Measurements from ENCODE around the gene USP22.
"Not testable (repeated sequence)": the region's sequence is repeated elsewhere in the genome, so short reads cannot be mapped to it uniquely, and the experiment has no call there.

USP22 gene

GRCh38 chr17:20989481-20989880 lies 53.3 kb downstream of the USP22 start:
- CTCF ChIA-PET: no interaction called here
- H3K4me3 Mint-ChIP-seq: no peak overlapping the region
- no peak overlapping the region for H3K27ac Mint-ChIP-seq
- no peak for DNase-seq
- no peaks in the 10 kb centered on the region for H3K9me3 Mint-ChIP-seq
- peaks cover 16% of the 10 kb centered on the region for H3K27me3 Mint-ChIP-seq
- H3K36me3 Mint-ChIP-seq: no peaks in the 10 kb centered on the region
- peaks cover 2% of the 10 kb centered on the region for H3K4me1 Mint-ChIP-seq

DNA sequence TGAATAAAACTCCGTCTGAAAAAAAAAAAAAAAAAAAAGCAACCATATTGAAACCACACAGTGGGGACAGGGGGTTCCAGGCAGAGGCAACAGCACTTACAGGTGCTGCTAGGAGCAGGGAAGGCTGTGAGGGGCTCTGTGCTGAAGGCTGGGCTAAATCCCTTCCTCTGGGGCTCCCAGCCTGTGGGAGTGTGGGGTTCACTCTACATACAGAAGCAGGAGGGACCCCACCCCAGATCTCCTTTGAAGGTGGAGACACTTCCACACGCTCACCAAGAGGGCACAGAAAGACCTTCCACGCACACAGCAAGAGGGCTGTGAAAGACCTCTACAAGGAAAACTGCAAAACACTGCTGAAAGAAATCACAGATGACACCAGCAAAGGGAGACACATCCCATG lies 53.9 kb downstream of the USP22 start:
- CTCF ChIA-PET: no interaction called here
- DNase-seq: no peak
- Mint-ChIP-seq H3K27me3 (peaks cover 16% of the 10 kb centered on the region), H3K9me3 (no peaks in the 10 kb centered on the region), H3K4me3 (no peak overlapping the region), H3K36me3 (no peaks in the 10 kb centered on the region), H3K27ac (peak overlapping the region; percentile 52), H3K4me1 (peaks cover 2% of the 10 kb centered on the region)

GRCh38 chr17:20988001-20988636 lies 54.7 kb downstream of the USP22 start:
- Mint-ChIP-seq H3K9me3 (no peaks in the 10 kb centered on the region), H3K27ac (no peak overlapping the region), H3K27me3 (peaks cover 16% of the 10 kb centered on the region), H3K4me1 (peaks cover under 1% of the 10 kb centered on the region), H3K4me3 (no peak overlapping the region), H3K36me3 (no peaks in the 10 kb centered on the region)
- CTCF ChIA-PET: no interaction called here
- DNase-seq: no peak

- DNase-seq: no peak
- Mint-ChIP-seq H3K9me3 (no peaks in the 10 kb centered on the region), H3K4me1 (no peaks in the 10 kb centered on the region), H3K36me3 (no peaks in the 10 kb centered on the region), H3K27me3 (peaks cover 16% of the 10 kb centered on the region), H3K4me3 (no peak overlapping the region), H3K27ac (no peak overlapping the region)
- CTCF ChIA-PET: no interaction called here
Measured at GRCh38 chr17:20987511-20987910, 55.3 kb downstream of the USP22 start.

GRCh38 chr17:20986767-20987510 lies 55.9 kb downstream of the USP22 start:
- H3K9me3 Mint-ChIP-seq: no peaks in the 10 kb centered on the region
- H3K4me3 Mint-ChIP-seq: no peak overlapping the region
- H3K27me3 Mint-ChIP-seq: peaks cover 16% of the 10 kb centered on the region
- H3K27ac Mint-ChIP-seq: no peak overlapping the region
- CTCF ChIA-PET: no interaction called here
- H3K36me3 Mint-ChIP-seq: no peaks in the 10 kb centered on the region
- no peaks in the 10 kb centered on the region for H3K4me1 Mint-ChIP-seq
- DNase-seq: no peak

DNA sequence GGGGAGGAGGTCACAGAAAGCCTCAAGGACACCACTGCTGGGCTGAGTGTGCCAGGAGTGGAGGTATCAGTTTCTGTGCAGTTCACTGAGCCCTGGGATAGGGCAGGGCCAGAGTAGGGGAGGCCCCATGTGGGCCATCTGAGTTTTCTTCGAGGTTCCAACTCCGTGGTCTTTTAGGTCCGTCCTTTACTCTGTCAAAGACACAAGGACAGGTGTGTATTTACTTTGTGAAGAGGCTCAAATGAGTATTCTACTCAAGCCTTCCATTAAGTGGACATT lies 59.5 kb downstream of the USP22 start:
- no peak for DNase-seq
- H3K36me3 Mint-ChIP-seq: no peaks in the 10 kb centered on the region
- H3K27ac Mint-ChIP-seq: no peak overlapping the region
- CTCF ChIA-PET: no interaction called here
- no peak overlapping the region for H3K4me3 Mint-ChIP-seq
- H3K4me1 Mint-ChIP-seq: no peaks in the 10 kb centered on the region
- no peaks in the 10 kb centered on the region for H3K9me3 Mint-ChIP-seq
- peaks cover 26% of the 10 kb centered on the region for H3K27me3 Mint-ChIP-seq

DNA sequence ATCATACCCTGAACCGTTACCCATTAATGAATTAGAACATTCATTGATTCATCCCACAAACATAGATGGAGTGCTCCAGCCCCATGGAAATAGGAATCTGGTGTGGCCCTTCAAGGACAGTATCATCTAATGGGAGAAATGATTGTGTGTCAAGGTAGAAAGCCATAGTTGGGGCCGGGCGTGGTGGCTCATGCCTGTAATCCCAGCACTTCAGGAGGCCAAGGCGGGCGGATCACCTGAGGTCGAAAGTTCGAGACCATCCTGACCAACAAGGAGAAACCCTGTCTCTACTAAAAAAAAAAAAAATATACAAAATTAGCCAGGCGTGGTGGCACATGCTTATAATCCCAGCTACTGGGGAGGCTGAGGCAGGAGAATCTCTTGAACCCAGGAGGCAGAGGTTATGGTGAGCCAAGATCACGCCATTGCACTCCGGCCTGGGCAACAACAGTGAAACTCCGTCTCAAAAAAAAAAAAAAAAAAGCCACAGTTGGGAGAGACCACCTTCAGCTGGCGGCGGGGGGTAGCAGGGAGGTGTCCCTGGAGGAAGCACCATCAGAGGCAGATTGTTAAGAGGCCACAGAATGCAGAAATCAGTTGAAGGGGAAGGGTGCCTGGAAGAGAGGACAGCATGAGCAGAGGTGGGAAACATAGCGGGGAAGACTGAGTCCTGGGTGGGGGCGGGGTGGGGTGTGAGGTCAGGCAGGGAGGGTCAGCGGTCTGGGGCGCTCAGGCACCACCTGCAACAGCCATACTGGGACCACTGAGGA lies 60.0 kb downstream of the USP22 start:
- H3K4me1 Mint-ChIP-seq: no peaks in the 10 kb centered on the region
- DNase-seq: no peak
- H3K27ac Mint-ChIP-seq: no peak overlapping the region
- no peak overlapping the region for H3K4me3 Mint-ChIP-seq
- H3K9me3 Mint-ChIP-seq: no peaks in the 10 kb centered on the region
- H3K27me3 Mint-ChIP-seq: peaks cover 22% of the 10 kb centered on the region
- CTCF ChIA-PET: no interaction called here
- H3K36me3 Mint-ChIP-seq: no peaks in the 10 kb centered on the region

DNA sequence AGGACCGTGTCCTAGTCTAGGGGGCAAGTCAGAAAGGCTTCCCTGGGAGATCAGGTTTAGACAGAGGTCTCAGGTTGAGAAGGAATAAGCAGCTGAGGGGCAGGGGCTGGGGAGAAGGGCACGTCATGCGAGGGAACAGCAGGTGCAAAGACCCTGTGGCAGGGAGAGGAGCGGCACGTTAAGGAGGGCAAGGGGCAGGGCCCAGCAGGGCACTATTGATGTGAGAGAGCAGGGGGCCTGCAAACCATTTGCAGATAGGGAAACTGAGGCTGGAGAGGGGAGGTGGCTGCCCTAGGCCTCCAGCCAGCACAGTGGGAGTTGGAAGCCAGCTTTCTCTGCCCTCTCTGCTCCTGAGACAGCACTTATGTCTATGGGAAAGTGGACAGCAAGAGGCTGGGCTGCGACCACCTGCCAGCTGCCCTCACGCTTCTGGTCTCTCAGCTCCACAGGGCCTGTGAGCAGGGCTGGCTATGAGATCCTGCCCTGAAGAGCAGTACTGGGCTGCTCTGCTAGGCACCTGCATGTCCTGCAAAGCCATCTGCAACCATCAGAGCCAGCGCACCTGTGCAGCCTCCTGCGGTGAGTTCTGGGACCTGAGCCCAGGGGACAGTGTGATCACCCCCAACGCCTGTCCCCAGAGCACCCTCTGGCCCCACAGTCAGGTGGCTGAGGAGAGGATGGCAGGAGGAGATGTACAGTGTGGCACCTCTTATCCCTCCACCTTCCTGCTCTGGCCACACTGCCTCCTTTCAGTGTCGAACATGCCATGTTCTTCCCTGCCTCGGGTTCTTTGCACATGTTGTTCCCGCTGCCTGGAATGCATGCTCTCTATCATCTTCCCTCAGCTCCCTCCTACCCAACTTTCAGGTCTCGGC lies 61.5 kb downstream of the USP22 start:
- Mint-ChIP-seq H3K27me3 (peaks cover 22% of the 10 kb centered on the region), H3K27ac (no peak overlapping the region), H3K4me1 (no peaks in the 10 kb centered on the region), H3K4me3 (no peak overlapping the region), H3K36me3 (no peaks in the 10 kb centered on the region), H3K9me3 (no peaks in the 10 kb centered on the region)
- DNase-seq: no peak
- CTCF ChIA-PET: interaction anchor here (1.2 kb wide), 2 partner anchors 12 to 36 kb away, joined by 3 read pairs; no protein-coding TSS in a partner anchor

- Mint-ChIP-seq H3K4me3 (no peak overlapping the region), H3K4me1 (no peaks in the 10 kb centered on the region), H3K36me3 (no peaks in the 10 kb centered on the region), H3K27me3 (peaks cover 30% of the 10 kb centered on the region), H3K9me3 (no peaks in the 10 kb centered on the region), H3K27ac (no peak overlapping the region)
- CTCF ChIA-PET: no interaction called here
- no peak for DNase-seq
Measured at GRCh38 chr17:20979792-20980083, 63.1 kb downstream of the USP22 start.

DNA sequence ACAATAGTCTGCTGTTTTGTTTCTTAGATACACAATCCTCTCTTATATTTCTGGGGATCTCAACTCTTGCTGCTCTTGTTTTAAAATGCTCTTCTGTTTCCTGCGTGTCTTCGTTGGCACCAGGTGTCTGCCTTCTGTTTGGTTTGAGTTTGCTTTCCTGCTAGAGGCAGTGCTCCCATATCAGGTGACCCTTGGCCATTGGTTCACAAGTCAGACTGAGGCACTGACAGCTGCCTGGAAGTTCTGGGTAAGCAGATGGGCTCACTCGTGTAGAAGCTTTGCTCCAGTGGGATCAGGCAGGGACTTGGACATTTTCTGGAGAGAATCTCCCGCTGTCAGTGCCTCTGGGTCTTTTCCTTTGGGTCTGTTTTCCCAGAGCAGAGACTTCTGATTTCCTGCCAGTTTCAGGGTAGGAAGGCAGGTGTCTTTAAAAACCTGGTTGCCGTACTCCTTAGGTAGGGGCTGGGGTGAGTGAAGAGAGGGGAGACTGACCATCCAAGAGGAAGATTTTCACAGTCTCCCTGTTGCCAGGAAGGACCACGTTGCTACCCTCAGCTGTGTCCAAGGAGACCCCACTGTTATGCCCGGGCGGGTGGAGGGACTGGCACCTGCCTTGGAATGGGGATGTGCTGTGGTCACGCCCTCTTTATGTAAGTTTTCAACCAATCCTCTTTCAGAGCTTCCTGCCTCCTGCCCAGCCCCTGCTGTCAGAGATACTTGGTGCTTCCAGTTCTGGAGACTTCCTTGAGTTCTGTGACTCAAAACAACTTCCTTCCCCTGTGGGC lies 63.6 kb downstream of the USP22 start:
- H3K4me3 Mint-ChIP-seq, DNase-seq, H3K4me1 Mint-ChIP-seq, H3K36me3 Mint-ChIP-seq, H3K9me3 Mint-ChIP-seq, H3K27ac Mint-ChIP-seq: not testable (repeated sequence)
- peaks cover 30% of the 10 kb centered on the region for H3K27me3 Mint-ChIP-seq
- CTCF ChIA-PET: interaction anchor here (2.0 kb wide), 1 partner anchor 35 kb away, joined by 6 read pairs; no protein-coding TSS in a partner anchor

DNA sequence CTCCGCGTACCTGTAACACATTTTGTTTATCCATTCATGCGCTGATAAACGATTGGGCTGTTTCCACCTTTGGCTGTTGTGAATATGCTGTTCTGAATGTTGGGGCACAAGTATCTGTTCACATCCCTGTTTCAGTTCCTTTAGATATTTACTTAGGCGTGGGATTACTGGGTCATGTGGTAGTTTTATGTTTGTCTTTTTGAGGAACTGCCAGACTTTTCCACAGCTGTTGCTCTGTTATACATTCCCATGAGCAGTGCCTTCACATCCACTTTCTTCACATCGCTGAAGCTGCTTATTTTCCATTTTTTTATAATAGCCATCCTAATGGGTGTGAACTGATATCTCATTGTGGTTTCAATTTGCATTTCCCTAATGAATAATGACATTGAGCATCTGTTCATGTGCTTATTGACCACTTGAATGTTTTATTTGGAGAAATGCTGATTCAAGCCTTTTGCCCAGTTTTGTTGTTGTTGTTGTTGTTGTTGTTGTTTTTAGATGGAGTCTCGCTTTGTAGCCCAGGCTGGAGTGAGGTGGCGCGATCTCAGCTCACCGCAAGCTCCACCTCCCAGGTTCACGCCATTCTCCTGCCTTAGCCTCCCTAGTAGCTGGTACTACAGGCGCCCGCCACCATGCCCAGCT lies 65.1 kb downstream of the USP22 start:
- CTCF ChIA-PET: interaction anchor here (2.0 kb wide), 1 partner anchor 33 kb away, joined by 6 read pairs; no protein-coding TSS in a partner anchor
- H3K9me3 Mint-ChIP-seq, H3K27ac Mint-ChIP-seq, H3K4me3 Mint-ChIP-seq, DNase-seq, H3K4me1 Mint-ChIP-seq, H3K36me3 Mint-ChIP-seq: not testable (repeated sequence)
- H3K27me3 Mint-ChIP-seq: peaks cover 30% of the 10 kb centered on the region

- no peak for DNase-seq
- H3K27ac Mint-ChIP-seq: no peak overlapping the region
- H3K4me1 Mint-ChIP-seq: no peaks in the 10 kb centered on the region
- H3K9me3 Mint-ChIP-seq: no peaks in the 10 kb centered on the region
- no peaks in the 10 kb centered on the region for H3K36me3 Mint-ChIP-seq
- CTCF ChIA-PET: interaction anchor here (0.6 kb wide), 1 partner anchor 230 kb away, joined by 3 read pairs; no protein-coding TSS in a partner anchor
- no peak overlapping the region for H3K4me3 Mint-ChIP-seq
- peaks cover 36% of the 10 kb centered on the region for H3K27me3 Mint-ChIP-seq
Measured at GRCh38 chr17:20975566-20975965, 67.2 kb downstream of the USP22 start.

GRCh38 chr17:20970329-20970728 lies 72.5 kb downstream of the USP22 start:
- Mint-ChIP-seq H3K4me3 (no peak overlapping the region), H3K27ac (no peak overlapping the region), H3K4me1 (no peaks in the 10 kb centered on the region), H3K27me3 (peaks cover 28% of the 10 kb centered on the region), H3K36me3 (no peaks in the 10 kb centered on the region), H3K9me3 (no peaks in the 10 kb centered on the region)
- no peak for DNase-seq
- CTCF ChIA-PET: no interaction called here
